Activated T-helper 9 cell treated with anti-CD3 and anti-CD28 coated beads, Interleukin-2, amount 50 U/mL, for 16 hours (primary cell): ENCODE measurements around the gene USH2A.
"Not testable (repeated sequence)": the region's sequence is repeated elsewhere in the genome, so short reads cannot be mapped to it uniquely, and the experiment has no call there.

Experiments
- DNase-seq: peaks from one replicate; pipeline ENCODE4 v3.0.0-alpha.2; 2020; ENCODE audit warnings: low read depth

The USH2A gene

DNA sequence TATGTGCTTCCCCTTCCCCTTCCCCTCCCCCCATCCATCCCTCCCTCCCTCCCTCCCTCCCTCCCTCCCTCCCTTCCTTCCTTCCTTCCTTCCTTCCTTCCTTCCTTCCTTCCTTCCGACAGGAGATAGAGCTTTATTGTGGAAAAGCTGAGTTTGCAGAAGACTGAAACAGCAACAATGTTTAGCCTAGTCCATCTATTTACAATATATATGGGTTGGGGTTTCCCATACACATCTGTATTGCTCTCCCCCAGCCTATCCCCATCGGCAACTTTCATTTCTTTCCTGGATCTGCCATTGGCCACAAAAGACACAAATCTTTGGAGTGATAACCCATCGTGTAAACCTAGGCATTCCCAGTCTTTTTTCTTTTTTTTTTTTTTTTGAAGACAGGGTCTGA, 222.3 kb downstream of the USH2A start:
- no peak for DNase-seq

DNA sequence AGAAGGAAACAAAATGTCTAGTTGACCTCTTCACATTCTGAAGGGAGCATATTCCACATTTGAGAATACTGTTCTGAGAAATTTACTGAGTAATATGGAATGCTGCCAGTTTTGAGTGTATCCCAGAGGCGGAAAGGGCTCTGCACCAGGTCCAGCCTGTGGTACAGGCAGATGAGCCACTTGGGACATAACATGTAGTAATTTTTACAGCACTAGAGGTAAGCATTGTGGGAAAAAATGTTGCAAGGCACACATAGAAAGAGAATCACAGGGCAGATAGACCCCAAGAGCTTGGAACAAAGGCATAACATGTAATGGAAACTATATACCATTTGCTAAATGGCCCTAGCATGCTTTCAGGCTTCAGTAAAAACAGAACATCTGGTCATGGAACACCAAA, 228.5 kb downstream of the USH2A start:
- DNase-seq, result no peak

DNA sequence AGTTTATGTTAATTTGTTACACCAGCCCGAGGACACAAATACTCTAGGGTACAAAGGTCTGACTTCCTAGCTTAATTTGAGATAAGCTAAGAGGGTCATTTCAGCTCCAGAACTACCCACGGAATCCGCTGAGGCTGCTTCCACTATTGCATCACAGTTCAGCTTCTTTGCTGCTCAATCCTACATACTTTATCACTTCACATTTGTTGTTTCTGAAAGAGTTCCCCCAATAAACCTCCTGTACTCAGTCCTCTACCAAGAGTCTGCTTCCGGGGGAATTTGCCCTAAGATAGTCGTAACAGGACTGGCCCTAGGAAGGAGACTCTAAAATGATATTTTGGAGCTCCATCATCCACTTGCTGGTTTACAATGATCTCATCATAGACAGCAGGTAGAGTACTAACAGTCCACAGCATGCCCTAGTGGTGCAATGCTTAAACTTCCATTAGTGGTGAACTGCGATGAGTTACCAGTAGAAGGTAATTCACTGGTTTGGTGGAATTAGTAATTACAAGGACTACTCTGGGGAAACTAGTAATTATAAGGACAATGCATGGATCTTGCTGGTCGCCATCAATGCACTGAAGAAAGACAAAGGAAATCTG, 229.3 kb downstream of the USH2A start:
- DNase-seq, result no peak

DNA sequence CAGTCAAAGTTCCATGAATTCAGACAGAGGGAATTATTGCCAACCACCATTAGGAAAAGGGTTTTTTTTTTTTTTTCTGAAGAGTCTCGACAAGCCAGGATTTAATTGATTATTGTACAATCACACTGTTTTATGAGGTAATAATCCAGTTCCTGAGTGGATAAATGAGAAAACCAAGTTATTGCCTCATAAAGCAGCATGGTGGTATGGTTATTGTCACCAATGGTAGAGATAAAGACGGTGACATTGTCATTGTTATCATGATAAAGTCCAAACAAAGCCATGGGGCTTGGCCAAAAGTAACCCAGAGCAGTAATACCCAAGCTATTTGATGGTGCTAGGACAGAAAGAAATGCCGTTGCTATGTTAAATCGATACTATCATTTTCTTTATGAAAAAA, 232.8 kb downstream of the USH2A start:
- DNase-seq, result no peak

DNA sequence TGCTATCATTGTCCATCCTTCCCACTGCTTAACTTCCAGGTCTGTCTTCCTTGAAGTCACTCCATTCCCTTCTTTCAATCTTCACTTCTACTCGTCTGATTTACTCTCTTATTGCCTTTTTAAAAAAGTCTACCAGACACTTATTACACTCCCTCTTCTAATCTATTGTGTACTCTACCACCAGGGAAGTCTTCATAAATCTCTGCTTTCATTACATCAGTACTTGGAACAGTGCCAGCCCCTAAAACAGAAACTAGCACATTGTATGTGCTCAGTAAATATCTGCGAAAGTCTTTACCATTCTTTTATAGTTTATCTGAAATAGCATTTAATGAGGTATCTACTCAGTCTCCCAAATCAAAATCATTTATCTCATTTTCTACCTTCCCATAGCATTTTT, 236.4 kb downstream of the USH2A start:
- no peak for DNase-seq

DNA sequence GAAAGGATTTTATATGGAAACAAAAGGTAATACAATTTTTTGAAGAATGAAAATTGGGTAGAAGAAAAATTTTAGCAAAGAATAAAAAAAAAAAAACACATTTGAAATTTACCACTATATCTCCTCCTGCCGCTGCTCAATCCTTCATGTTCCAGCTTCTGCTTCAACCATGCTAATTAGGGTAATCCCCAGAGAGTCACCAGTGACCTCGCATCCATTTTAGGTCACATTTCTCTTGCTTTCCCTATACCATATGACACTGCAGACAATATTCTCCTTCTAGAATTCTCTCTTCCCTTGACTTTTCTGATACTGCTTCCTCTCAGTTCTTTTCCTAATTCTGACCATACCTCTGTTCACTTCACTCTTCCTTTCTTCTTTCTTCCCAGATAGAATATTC, 237.1 kb downstream of the USH2A start:
- no peak for DNase-seq

DNA sequence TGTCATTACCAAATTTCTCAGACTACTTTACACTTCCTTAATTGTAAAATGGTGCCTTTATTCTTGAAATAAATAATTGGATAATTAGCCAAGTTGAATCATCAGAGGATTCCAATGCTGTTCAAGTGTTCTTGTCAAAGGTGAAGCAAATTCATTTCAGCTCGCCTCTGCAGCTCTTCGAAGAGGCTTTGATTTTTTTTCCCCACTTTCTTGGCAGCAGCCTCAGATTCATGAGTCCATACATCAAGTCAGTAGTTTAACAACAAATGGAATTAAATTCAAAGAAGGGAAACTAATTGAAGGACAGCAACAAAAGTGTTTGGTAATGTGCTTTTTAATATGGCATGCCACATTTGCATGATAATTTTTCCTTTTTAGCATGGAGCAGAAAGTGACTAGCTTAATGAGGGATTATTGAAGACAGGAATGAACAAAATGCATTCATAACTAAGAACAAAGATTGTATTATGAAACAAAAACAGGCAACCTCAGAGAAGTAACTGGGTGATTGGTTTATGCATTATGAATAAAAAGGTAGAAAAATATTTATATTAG, 239.0 kb downstream of the USH2A start:
- DNase-seq, result no peak

DNA sequence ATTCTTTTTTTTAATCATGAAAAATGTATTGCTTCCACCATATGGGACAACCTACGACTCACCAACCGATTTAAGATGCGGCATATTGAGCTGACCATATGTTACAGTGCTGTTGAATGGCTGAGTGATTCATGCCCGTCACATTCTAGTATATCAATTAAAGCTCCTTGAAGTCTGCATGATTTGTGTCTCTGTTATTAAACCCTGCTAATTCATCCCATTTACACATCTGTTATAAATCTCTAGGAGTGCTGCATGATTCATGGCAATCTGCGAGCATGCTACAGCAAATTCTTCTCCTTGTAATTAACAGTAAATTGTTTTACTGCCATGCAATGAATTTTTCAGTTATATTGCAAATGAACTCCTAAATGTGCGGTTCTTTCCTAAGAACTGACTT, 239.8 kb downstream of the USH2A start:
- no peak for DNase-seq

DNA sequence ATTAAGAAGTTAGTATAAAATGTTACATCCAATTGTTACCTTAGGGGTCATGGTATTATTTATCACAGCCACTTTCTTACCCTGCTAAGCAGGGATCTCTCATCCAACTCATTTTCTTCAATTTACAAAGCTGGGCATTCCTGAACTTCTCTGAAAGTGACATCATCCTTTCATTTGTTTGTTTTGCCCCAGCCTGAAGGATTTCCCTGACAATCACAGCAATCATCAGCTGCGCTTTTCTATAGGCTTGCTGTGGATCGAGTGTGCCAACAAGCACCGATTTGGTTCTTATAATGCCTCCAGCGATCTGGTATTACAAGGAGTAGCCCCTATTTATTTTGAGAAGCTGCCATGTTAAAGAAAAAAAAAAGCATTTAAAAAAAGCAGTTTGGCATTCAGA, 240.2 kb downstream of the USH2A start:
- DNase-seq, result no peak

DNA sequence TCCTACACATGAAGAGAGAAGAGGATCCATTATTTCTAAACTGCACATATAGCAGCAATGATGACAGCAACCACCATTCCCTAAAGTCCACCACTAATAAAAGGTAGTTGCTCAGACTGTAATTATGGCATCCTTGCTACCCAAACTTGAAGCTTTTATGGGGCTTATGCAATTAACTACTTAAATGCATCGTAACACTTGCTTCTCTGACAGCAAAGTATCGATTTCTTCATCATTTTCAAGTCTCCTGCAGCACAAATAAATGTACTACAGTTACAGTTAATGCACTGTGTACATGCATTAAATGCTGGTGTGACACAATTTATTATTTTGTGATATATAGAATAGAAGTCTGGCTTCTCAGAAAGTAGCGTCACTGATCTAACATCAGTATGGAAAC, 241.7 kb downstream of the USH2A start:
- no peak for DNase-seq

DNA sequence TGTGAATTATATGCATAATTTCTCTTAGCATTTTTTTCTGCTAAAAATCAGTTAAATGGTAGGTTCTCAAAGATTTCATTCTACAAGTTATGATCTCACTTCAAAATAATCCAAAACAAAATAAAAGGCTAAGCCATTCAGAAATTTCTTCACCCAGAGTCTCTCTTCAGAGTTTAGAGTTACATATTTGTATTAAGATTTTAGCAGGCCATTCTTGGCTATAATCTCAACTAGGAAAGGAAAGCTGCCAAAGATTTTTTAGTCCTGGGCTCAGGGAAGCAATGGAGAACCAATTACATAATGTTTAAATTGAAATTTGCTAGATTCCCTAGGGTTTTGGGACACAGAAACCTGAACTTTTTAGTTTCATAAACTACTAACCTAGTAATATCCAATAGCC, 245.0 kb downstream of the USH2A start:
- DNase-seq, result no peak

DNA sequence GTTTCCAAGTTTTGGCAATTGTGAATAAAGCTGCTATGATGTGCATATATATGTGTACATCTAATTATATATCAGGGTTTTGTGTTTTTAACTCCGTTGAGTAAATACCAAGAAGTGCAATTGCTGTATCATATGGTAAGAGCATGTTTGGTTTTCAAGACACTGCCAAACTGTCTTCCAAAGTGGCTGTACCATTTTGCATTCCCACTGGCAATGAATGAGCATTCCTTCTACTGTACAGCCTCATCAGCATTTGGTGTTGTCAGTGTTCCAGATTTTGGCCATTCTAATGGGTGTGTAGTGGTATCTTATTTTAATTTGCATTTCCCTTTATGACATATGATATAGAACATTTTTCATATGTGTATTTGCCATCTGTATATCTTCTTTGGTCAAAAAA, 246.3 kb downstream of the USH2A start:
- DNase-seq, result no peak

DNA sequence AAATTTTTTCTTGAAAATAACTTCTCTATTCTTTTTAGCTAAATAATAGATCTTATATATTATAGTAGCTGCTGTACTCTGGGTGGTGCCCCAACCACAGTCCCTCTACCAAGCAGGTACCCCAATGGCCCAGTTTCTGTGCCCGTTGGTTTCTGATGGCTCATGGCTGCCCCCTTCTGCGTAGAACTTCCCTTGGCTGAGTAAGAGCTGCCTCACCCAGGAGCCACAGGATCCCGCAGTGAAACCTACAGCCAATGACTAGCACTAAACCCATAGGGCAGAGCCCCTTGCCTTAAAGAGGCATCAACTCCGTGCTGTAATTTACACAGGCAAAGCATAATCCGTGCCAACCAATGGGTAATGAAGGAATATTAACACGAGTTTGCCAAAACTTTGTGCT, 247.5 kb downstream of the USH2A start:
- DNase-seq, result no peak

DNA sequence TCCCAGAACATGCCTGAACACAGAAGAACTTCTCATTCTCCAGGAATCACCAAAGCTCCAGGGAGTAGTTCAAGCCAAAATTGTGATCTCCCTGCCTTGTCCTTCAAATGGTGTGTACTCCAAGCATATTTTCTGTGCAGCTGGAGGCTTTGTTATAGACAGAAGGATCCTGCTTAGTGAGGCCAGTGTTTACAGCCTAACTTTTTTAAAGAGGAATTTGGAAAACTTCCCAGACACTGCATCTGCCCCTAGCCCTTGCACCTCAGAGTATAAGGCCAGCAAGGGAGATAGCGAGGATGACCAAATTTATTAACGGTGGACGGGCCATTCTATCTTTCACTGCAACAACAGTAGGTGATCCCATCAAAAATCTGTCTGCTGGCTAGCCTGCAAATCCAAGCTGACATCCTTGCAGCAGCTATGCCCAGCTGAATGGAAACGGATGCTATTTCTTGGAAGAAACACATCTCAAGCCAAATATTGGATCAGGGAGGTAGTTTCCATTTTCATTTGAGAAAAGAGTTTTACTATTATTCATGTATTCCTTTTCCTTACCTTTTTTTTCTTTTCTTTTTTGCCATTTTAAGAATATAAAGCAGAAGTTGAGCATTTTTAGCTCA, 249.8 kb downstream of the USH2A start:
- no peak for DNase-seq

DNA sequence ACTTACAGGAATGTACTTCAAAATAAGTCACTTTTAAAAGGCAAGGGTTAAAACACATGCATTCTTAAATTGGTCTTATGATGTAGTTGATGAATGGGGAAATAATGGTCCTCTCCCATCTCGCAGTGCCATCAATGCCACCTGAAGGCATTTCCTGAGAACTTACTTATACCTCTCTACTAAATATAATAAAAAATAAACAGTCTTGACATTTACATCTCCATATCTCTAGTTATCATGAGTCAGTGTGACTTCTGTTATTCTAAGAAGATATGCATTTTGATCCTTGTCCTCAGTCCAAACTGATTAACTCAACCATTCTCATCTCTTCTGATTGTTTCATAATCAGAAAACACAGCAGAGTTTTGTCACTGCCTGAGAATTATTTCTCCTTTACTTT, 253.9 kb downstream of the USH2A start:
- DNase-seq, result no peak

DNA sequence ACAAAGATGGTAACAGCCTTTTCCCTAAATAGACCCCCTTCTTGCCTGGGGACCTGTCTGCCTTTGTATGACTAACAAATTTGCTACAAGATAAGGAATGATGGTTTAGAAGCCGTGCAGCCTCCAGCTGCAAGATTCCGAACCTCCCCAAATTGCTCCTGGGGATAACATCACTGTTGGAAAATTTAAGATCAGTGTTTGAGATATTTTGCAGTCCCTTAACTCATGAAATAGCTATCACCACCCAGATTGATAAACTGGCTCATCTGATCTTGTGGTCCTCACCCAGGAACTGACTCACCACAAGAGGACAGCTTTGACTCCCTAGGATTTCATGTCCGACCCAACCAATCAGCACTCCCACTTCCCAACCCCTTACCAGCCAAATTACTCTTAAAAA, 254.7 kb downstream of the USH2A start:
- DNase-seq, result no peak

DNA sequence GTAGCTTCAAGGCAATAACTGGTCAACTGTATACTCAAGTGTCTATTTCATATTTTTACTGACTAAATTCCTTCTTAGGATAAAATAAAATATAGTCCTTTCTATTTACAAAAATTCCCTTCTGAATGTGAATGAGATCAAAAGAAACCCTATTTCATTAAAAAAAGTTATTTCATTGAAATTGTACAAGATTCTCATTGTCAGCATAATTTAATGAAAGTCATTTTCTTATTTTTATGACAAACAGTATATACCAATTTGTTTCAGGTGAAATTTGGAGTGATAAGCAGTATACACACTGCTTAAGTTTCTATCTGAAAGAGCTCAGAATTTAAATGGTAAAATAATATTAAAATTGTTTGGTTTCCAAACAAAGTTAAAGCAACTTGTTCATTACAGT, 269.2 kb downstream of the USH2A start:
- no peak for DNase-seq

DNA sequence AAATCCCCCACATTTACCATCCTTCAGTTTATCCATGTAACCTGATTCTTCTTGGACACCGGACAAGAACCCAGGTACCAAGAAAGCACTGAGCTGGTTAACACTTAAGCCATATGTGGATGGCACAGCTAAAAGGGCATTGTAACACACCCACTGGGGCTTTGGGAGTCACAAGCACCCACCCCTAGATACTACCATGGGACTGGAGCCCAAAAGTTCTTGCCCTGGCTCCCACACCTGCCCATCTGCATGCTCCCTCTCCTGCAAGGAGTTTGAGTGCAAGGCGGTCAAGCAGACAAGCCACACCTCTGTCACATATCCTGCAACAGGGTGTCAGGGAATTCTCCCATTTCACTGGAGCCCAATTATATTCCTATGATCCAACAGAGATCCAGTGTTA, 270.1 kb downstream of the USH2A start:
- DNase-seq, result no peak

DNA sequence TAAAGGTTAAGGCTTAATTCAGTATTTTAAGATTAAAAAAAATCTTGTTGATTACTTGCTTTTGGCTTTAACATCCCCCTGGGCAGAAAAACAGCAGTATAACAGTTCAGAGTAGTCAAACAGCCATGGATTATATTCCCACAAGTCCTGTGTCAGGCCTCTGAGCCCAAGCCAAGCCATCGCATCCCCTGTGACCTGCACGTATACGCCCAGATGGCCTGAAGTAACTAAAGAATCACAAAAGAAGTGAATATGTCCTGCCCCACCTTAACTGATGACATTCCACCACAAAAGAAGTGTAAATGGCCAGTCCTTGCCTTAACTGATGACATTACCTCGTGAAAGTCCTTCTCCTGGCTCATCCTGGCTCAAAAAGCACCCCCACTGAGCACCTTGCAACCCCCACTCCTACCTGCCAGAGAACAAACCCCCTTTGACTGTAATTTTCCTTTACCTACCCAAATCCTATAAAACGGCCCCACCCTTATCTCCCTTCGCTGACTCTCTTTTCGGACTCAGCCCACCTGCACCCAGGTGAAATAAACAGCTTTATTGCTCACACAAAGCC, 277.7 kb downstream of the USH2A start:
- DNase-seq, result not testable (repeated sequence)

DNA sequence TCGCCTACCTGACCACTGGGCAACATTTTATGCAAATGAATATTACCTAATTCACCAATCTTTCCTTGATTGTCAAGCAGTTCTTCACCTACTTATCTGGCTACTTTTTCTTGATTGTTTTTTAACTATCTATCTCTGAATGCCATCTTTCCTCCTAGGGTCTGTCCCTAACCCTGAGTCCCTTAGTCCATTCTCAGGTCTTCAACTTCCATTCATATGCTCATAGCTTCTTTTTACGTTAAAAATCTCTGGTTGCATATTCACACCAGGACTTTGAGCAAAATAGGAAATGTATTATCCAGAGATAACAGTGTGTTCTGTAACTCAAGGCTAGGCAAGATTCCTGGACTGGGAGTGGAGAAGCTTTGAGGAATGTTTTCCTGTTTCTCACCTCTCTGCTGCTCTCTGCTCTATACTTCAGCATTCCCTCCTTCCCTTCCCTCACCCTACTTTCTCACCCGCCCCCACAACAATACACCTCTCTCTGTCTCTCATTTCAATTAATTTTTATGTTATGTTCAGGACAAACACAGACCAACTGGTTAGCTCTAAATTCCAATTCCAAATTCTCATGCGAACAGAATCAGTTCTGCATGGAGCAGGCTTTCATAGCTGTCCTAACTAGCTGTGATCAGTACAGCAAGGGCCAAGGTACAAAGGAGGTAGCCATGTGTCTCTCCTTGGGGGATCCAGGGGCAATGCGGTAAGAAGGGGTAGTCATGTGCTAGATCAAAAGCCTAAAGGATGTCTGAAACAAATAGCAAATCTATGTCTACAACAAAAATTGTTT, 278.4 kb downstream of the USH2A start:
- no peak for DNase-seq

DNA sequence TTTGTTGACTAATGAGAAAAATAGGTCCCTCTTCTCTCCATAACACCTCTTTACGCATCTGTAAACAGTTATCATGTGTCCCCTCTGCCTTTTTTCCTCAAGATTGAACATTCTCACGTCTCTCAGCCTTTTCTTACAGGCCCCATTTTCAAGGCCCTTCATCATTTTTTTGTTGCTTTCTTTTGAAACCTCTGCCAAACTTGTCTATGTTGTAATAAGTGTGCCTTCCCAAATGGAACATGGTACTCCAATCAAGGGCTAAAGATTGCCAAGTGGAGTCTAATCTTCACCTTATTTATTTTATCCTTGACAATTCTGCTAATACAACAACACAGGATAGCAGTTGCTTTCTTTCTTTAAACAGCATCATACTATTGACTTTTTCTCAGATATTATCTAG, 280.3 kb downstream of the USH2A start:
- no peak for DNase-seq

DNA sequence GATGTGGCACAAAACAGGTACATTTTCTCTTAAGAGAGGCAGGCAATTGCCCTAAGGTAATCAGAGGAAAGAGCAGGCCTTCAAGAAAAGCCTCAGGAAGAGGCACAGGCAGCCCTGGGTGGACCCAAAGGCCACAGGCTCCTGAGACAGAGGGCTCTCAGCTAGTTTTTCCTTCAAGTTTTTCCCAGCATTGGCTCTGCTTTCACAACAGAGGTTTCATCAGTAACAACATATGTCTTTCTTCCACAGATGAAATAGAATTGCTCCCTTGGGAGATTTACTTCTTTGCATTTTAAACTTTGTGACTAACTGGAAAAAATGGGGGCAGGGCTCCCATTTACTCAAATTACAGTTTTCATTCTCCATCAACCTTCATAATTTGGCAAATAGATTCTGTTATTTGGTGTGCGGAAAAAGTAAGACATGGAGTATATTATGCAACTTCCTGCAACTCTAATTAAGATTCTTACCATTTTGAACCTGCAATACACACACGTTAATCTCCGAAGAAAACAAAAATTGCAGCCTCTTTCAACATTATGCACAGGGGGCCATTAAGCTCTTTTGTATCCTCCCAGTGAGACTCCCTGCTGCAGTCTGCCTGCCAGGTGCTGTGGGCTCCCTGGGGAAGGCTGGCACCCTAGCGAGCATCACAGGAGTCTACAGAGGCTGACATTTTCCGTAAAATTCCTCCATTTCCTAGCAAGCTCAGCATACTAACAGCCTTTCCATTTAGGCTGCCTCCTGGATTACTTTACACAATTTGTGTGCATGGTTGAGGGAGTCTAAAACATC, 282.3 kb downstream of the USH2A start:
- no peak for DNase-seq
